Stimulated activated CD4-positive, alpha-beta T cell treated with anti-CD3 and anti-CD28 coated beads, Interleukin-15, amount 100 ng/mL, for 48 hours (primary cell): ENCODE data around the gene ASTN2.

ENCODE experiments used
- DNase-seq, 2 donors: peaks; one replicate each; pipeline ENCODE4 v3.0.0-alpha.2; 2020; ENCODE audit warnings: low read depth in 2 of 2

ASTN2 gene

GRCh38 chr9:116958881-116959280, 456.0 kb downstream of the ASTN2 start:
- no peak for DNase-seq

- no peak for DNase-seq
Observed at GRCh38 chr9:116954731-116955130, 460.1 kb downstream of the ASTN2 start.

DNA sequence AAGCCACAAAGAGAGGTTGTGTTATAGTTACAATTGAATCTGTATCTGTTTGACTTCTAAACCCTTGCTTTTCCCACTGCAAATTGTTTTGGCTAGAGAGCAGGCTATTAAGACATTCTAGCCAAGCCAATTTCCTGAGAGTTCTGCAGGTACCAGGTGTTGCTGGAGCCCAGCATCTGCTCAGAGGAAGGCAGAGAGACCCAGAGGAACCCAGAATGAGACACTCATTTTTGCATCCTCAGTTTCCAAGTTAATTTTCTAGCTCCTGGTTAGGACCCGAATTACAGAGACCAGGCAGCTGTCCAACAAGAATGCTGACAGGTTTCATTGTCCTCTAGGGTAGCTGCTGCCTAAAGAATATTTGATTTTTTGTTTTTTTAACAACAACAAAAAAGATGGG, 461.6 kb downstream of the ASTN2 start:
- DNase-seq, result no peak

- DNase-seq, result no peak
Observed at GRCh38 chr9:116952436-116952810, 462.4 kb downstream of the ASTN2 start.

- no peak for DNase-seq
Observed at GRCh38 chr9:116951588-116952435, 463.0 kb downstream of the ASTN2 start.

- no peak for DNase-seq
Observed at GRCh38 chr9:116945817-116946216, 469.0 kb downstream of the ASTN2 start.

DNA sequence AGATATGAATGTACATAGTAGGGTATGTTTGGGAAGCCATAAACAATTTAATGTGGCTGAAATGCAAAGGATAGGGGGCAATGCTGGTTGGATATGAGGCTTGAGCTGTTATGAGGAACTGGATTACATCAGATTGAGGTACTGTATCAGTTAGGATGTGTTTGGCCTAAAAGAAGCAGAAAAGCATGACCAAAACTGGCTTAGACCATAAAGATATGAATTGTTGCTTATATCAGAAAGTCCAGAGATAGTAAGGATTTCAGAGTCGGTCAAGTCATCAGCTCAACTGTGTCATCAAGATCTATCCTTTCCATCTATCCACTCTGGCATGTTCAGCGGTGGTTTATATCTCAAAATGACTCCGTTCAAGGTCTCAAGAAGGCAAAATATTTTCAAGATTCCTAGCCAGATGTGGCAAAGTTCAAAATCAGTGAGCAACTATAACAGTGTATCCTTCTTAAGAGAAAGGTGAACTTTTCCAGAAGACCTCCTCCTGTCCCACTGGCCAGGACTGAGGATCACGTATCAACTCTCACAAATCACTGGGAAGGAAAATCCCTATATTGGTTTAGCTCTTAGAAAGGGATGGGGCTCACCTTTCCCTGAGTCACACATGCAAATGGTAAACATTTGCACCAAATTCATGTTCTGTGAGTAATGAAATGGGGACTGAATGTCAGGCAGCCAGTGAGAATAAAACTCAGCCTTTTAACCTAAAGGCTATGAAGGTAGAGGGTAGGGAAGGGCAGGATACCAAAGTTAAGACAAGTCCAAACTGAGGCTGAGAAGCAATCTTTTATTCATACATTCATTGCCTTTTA, 469.9 kb downstream of the ASTN2 start:
- no peak for DNase-seq

DNA sequence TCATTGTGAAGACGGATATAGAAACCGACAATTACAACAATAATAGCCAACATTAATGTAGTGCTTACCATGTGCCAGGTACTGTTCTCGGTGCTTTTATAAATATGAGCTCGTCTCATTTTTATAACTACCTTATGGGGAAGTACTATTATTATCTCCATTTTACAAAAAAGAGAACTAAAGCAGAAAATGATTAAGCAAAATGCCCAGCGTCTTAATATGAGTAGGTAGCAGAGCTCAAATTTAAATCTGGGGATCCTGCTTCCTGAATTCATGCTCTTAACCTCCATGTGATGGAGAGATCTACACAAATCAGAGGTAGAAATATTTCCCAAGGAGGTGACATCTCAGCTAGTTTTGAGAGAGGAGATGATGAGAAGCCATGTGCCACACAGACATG, 470.9 kb downstream of the ASTN2 start:
- no peak for DNase-seq

DNA sequence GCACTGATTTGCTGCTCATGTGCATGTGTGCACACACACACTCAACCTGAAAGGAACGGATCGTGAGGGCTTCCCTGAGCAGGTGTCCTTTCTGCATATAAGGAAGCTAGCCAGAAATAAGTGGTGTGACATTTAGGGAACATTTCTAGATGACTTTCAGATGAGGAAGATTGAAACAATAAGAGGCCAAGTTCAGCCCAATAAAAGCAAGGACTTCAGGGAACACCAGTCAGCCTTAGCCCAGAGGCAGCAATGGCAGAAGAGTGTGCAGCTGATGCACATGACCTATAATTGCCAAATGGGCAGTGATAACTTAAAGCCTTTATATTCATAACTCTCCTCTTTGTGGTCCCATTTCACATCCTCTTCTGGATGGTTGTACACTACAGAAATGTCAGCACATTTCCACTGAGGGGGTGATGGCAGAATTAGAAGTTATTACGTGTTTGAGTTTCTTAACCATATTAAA, 472.2 kb downstream of the ASTN2 start:
- DNase-seq, result no peak

- no peak for DNase-seq
Observed at GRCh38 chr9:116941266-116941665, 473.6 kb downstream of the ASTN2 start.

GRCh38 chr9:116940614-116941215, 474.1 kb downstream of the ASTN2 start:
- DNase-seq, result no peak

DNA sequence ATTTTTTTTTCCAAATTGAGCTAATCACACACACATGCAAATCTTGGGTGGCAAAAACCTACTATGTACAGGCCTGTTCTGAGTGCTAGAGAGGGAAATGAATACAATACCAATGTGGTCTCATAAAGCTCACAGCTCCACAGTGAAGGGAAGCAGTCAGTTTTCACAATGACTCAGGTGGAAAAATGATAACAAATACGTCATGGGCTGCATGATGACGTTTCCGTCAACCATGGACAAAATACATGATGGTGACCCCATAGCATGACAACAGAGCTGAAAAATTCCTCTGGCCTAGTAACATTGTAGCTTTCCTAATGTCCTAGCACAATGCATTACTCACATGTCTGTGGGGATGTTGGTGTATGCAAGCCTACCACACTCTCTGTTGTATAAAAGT, 475.2 kb downstream of the ASTN2 start:
- no peak for DNase-seq

DNA sequence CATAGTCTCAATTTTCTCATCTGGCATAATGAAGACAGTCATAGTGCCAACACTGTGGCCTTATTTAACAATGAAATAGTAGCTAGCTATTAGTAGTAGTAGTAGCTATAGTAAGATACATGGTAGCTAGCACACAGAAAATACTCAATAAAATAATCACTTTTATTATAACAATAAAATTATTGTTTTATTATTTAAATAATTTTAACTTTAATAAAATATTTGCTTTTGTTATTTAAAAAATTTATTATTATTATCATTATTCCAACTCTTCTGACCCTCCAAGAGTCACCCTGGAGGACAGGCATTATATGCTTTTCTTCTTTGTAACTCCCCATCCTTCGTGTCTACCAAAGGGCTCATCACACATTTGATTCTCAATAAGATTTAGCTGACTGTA, 475.7 kb downstream of the ASTN2 start:
- DNase-seq, result no peak

GRCh38 chr9:116937361-116937760, 477.5 kb downstream of the ASTN2 start:
- DNase-seq, result no peak

GRCh38 chr9:116935149-116935897, 479.5 kb downstream of the ASTN2 start:
- DNase-seq, result no peak

GRCh38 chr9:116934131-116934530, 480.7 kb downstream of the ASTN2 start:
- no peak for DNase-seq

- no peak for DNase-seq
Observed at GRCh38 chr9:116933251-116933650, 481.6 kb downstream of the ASTN2 start.

- no peak for DNase-seq
Observed at GRCh38 chr9:116929621-116930020, 485.2 kb downstream of the ASTN2 start.

- no peak for DNase-seq
Observed at GRCh38 chr9:116928884-116929283, 486.0 kb downstream of the ASTN2 start.

GRCh38 chr9:116928289-116928688, 486.6 kb downstream of the ASTN2 start:
- no peak for DNase-seq

- no peak for DNase-seq
Observed at GRCh38 chr9:116927726-116928125, 487.1 kb downstream of the ASTN2 start.

- DNase-seq, result no peak
Observed at GRCh38 chr9:116925121-116925520, 489.7 kb downstream of the ASTN2 start.
